CD14-positive monocyte (primary cell): ENCODE data around the gene NPC2. TPM values are rescaled to one million over a fixed set of nuclear protein-coding genes. Genes with fewer than 3 reads are reported as not detected.
A peak's percentile ranks its signal among the peaks of the same experiment; 100 is the strongest.

Experiments
- DNase-seq, 3 donors: peaks; one replicate each; pipeline ENCODE4 v3.0.0-alpha.2; 2011 to 2022
- H2AFZ ChIP-seq: 2 replicates; pipeline ENCODE4 v1.6.0; 2012; ENCODE audit warnings: mild to moderate bottlenecking, low read depth, low read length, inconsistent platforms; ENCODE audit not compliant: insufficient read depth, poor library complexity, severe bottlenecking
- H3K27ac ChIP-seq, 2 donors: 1 replicate in 1 of 2; 2 replicates in 1 of 2; pipeline ENCODE4 v1.5.1; 2012 to 2013; ENCODE audit warnings: low read length in 2 of 2, control low read depth in 1 of 2, inconsistent platforms in 1 of 2, low read depth in 1 of 2, mild to moderate bottlenecking in 1 of 2
- H3K27me3 ChIP-seq, 2 donors: one replicate each; pipeline versions ENCODE4 v1.6.0 to v1.6.1; 2011 to 2013; ENCODE audit warnings: low read length in 2 of 2; ENCODE audit not compliant: control insufficient read depth in 2 of 2, insufficient read depth in 2 of 2
- H3K36me3 ChIP-seq, 2 donors: replicated peaks in 1 of 2; 1 replicate in 1 of 2; 2 replicates in 1 of 2; pipeline versions ENCODE4 v1.5.1 to v1.6.1; 2012 to 2013; ENCODE audit warnings: low read length in 2 of 2, control low read depth in 1 of 2, inconsistent platforms in 1 of 2, mild to moderate bottlenecking in 1 of 2; ENCODE audit not compliant: insufficient read depth in 2 of 2, control insufficient read depth in 1 of 2
- H3K4me1 ChIP-seq, 2 donors: 1 replicate in 1 of 2; 2 replicates in 1 of 2; pipeline versions ENCODE4 v1.5.1 to v1.6.1; 2012 to 2013; ENCODE audit warnings: low read length in 2 of 2, control low read depth in 1 of 2, inconsistent platforms in 1 of 2, mild to moderate bottlenecking in 1 of 2, moderate library complexity in 1 of 2; ENCODE audit not compliant: insufficient read depth in 2 of 2, control insufficient read depth in 1 of 2
- H3K4me2 ChIP-seq: replicated peaks from 2 replicates; pipeline ENCODE3; 2012; ENCODE audit warnings: low read length, moderate library complexity, mild to moderate bottlenecking; ENCODE audit not compliant: poor library complexity, severe bottlenecking; ENCODE audit errors: extremely low read depth
- H3K4me3 ChIP-seq, 3 experiments: fragments of 200-600 bp in 1 of 3; sonication (generic) in 1 of 3; replicated peaks in 1 of 3; 1 replicate in 2 of 3; 2 replicates in 1 of 3; pipeline ENCODE4 v1.5.1; 2011 to 2013; ENCODE audit warnings: low read length in 3 of 3, mild to moderate bottlenecking in 3 of 3, control low read depth in 2 of 3, low read depth in 2 of 3, inconsistent platforms in 1 of 3, moderate library complexity in 1 of 3
- H3K79me2 ChIP-seq: 2 replicates; pipeline ENCODE4 v1.6.0; 2012; ENCODE audit warnings: mild to moderate bottlenecking, control low read depth, inconsistent platforms, low read length, moderate library complexity; ENCODE audit not compliant: insufficient read depth
- H3K9ac ChIP-seq: 2 replicates; pipeline ENCODE4 v1.6.0; 2017; ENCODE audit warnings: low read length, mild to moderate bottlenecking; ENCODE audit not compliant: insufficient read depth, poor library complexity, severe bottlenecking
- H3K9me3 ChIP-seq, 2 donors: replicated peaks in 1 of 2; 1 replicate in 1 of 2; 2 replicates in 1 of 2; pipeline versions ENCODE4 v1.5.1 to v1.6.1; 2012 to 2013; ENCODE audit warnings: low read length in 2 of 2, control low read depth in 1 of 2; ENCODE audit not compliant: control insufficient read depth in 1 of 2, insufficient read depth in 1 of 2
- H4K20me1 ChIP-seq: 2 replicates; pipeline ENCODE4 v1.6.0; 2012; ENCODE audit warnings: mild to moderate bottlenecking, low read length, control low read depth, moderate library complexity; ENCODE audit not compliant: insufficient read depth
- H3K27ac Mint-ChIP-seq, 7 donors: one replicate each; pipeline ENCODE4 v1.8.0; 2020; ENCODE audit warnings: mild to moderate bottlenecking in 7 of 7, mixed read lengths in 7 of 7, moderate library complexity in 6 of 7, inconsistent platforms in 2 of 7
- H3K27me3 Mint-ChIP-seq, 3 donors: one replicate each; pipeline ENCODE4 v1.8.0; 2021 to 2022; ENCODE audit warnings: low read depth in 3 of 3, mild to moderate bottlenecking in 3 of 3, mixed read lengths in 3 of 3, moderate library complexity in 3 of 3, inconsistent platforms in 1 of 3
- H3K36me3 Mint-ChIP-seq, 2 donors: one replicate each; pipeline ENCODE4 v1.8.0; 2020; ENCODE audit warnings: mixed read lengths in 2 of 2, inconsistent platforms in 1 of 2, mild to moderate bottlenecking in 1 of 2
- H3K4me1 Mint-ChIP-seq: one replicate; pipeline ENCODE4 v1.8.0; 2020; ENCODE audit warnings: mild to moderate bottlenecking, mixed read lengths
- H3K4me3 Mint-ChIP-seq, 2 donors: one replicate each; pipeline ENCODE4 v1.8.0; 2020; ENCODE audit warnings: mild to moderate bottlenecking in 2 of 2, mixed read lengths in 2 of 2, moderate library complexity in 1 of 2
- H3K9me3 Mint-ChIP-seq, 7 donors: one replicate each; pipeline ENCODE4 v1.8.0; 2020 to 2022; ENCODE audit warnings: mixed read lengths in 7 of 7, mild to moderate bottlenecking in 6 of 7, moderate library complexity in 6 of 7, inconsistent platforms in 2 of 7
- WGBS: methylation state at CpG from one replicate; pipeline ENCODE4 v1.1.5; 2013; ENCODE audit warnings: missing lambda C conversion rate; ENCODE audit not compliant: insufficient coverage; 5-methylcytosine and 5-hydroxymethylcytosine counted together
- intact Hi-C, 2 donors: fragments of 100-400 bp; cut with micrococcal nuclease; formaldehyde crosslinking; loops; one replicate each; pipeline versions ENCODE4 v1.15.0 to v1.15.1; 2023
- polyA plus RNA-seq, 3 donors: library from polyadenylated mRNA; depleted of rRNA in 1 of 3; unstranded in 2 of 3; stranded (reverse) in 1 of 3; fragments of 300-500 nt in 2 of 3; fragments of >200 nt in 1 of 3; fragmentation: Illumina TruSeq in 2 of 3; gene quantifications; 1 replicate in 2 of 3; 2 replicates in 1 of 3; pipeline ENCODE4 v1.2.3, GENCODE V29; 2012 to 2021
- TF ChIP-seq, protein P1 (sequence below): fragments of 200-600 bp; IDR thresholded peaks from one replicate; pipeline ENCODE4 v1.8.0; 2022; ENCODE audit warnings: antibody characterized with exemption, mild to moderate bottlenecking

Gene NPC2
- polyA plus RNA-seq, 3 donors: 675 to 1,159 (median 772) TPM

GRCh38 chr14:74507840-74508239 lies 14.7 kb upstream of the NPC2 start:
- TF ChIP-seq, protein P1, sequence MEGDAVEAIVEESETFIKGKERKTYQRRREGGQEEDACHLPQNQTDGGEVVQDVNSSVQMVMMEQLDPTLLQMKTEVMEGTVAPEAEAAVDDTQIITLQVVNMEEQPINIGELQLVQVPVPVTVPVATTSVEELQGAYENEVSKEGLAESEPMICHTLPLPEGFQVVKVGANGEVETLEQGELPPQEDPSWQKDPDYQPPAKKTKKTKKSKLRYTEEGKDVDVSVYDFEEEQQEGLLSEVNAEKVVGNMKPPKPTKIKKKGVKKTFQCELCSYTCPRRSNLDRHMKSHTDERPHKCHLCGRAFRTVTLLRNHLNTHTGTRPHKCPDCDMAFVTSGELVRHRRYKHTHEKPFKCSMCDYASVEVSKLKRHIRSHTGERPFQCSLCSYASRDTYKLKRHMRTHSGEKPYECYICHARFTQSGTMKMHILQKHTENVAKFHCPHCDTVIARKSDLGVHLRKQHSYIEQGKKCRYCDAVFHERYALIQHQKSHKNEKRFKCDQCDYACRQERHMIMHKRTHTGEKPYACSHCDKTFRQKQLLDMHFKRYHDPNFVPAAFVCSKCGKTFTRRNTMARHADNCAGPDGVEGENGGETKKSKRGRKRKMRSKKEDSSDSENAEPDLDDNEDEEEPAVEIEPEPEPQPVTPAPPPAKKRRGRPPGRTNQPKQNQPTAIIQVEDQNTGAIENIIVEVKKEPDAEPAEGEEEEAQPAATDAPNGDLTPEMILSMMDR: no peak
- Histone ChIP-seq H3K27me3 (no peaks in the 10 kb centered on the region), H3K4me2 (no peak overlapping the region), H3K4me1 (peaks cover 0 to 6% of the 10 kb centered on the region in 2 donors), H3K9me3 (no peaks in the 10 kb centered on the region), H3K27ac (no peak overlapping the region), H3K79me2 (no peaks in the 10 kb centered on the region), H4K20me1 (no peaks in the 10 kb centered on the region), H3K36me3 (no peaks in the 10 kb centered on the region), H3K9ac (no peak overlapping the region), H2AFZ (no peak overlapping the region), H3K4me3 (no peak overlapping the region)
- H3K4me1 Mint-ChIP-seq: peaks cover 6% of the 10 kb centered on the region
- 71% methylated on average over 4 of the region's 5 CpGs for WGBS
- intact Hi-C loops: no loop called here
- no peaks in the 10 kb centered on the region for H3K36me3 Mint-ChIP-seq
- H3K9me3 Mint-ChIP-seq: peaks cover 0 to 2% (median 0%) of the 10 kb centered on the region in 7 donors
- peak overlapping the region in 1 of 7 donors; percentile 30 for H3K27ac Mint-ChIP-seq
- H3K4me3 Mint-ChIP-seq: no peak overlapping the region
- peaks cover 1 to 5% (median 3%) of the 10 kb centered on the region in 3 donors for H3K27me3 Mint-ChIP-seq
- no peak for DNase-seq

DNA sequence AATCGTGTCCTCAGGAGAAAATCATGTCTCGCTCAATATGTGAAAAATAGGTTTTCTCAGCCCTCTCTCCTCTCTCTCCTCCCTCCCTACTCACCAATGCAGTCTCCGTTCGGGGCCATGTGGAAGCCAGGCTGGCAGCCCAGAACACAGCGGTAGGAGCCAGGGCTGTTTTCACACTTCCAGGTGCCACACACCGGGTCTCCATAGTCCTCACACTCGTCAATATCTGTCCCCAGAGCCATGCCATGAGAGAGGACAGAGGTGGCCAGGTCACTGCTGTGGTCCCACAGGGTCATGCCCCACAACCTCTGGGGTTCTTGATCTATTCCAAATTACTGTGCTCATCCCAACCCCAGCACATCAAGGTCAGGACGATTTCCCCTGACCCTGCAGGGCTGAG lies 14.0 kb upstream of the NPC2 start:
- TF ChIP-seq, protein P1: no peak
- Mint-ChIP-seq H3K36me3 (no peaks in the 10 kb centered on the region), H3K4me3 (no peak overlapping the region), H3K9me3 (peaks cover 0 to 2% (median 0%) of the 10 kb centered on the region in 7 donors), H3K27me3 (peaks cover 1 to 5% (median 4%) of the 10 kb centered on the region in 3 donors), H3K4me1 (peaks cover 5% of the 10 kb centered on the region), H3K27ac (no peak overlapping the region)
- Histone ChIP-seq H4K20me1 (no peaks in the 10 kb centered on the region), H3K4me1 (peaks cover 0 to 2% of the 10 kb centered on the region in 2 donors), H3K27ac (no peak overlapping the region), H3K4me2 (no peak overlapping the region), H3K9ac (no peak overlapping the region), H3K9me3 (no peaks in the 10 kb centered on the region), H3K79me2 (no peaks in the 10 kb centered on the region), H3K4me3 (no peak overlapping the region), H2AFZ (no peak overlapping the region), H3K27me3 (no peaks in the 10 kb centered on the region), H3K36me3 (no peaks in the 10 kb centered on the region)
- intact Hi-C loops: no loop called here
- DNase-seq: no peak
- 93% methylated on average over 8 of the region's 8 CpGs for WGBS
